GM12878 (cell line): ENCODE measurements around the gene SNRNP35. TPM values are rescaled to one million over a fixed set of nuclear protein-coding genes. Genes with fewer than 3 reads are reported as not detected.

Experiments used
- ATAC-seq: fragments of 200-7000 bp; cut with Tn5 transposase; 3 replicates; pipeline ENCODE4 v1.9.1; 2020; ENCODE audit warnings: mild to moderate bottlenecking, moderate library complexity
- BruUV-seq: library from RNA; stranded (reverse); fragments of 400-500 nt; replicated peaks from 2 replicates; lab custom pipeline; 2021; lab: Mats Ljungman, UMichigan
- CTCF ChIA-PET: fragments of 300-600 bp; sonication (Branson Sonifier 250); formaldehyde crosslinking; extraction: SDS; loops from one replicate; lab custom pipeline; 2021; ENCODE audit warnings: inconsistent platforms; lab: Yijun Ruan, JAX
- POLR2A ChIA-PET: fragments of 350-600 bp; formaldehyde crosslinking; extraction: SDS; loops from one replicate; lab custom pipeline; 2021; ENCODE audit warnings: inconsistent platforms; lab: Charles Lee
- RAD21 ChIA-PET: fragments of 300-600 bp; sonication (Branson Sonifier 250); formaldehyde crosslinking; loops from one replicate; lab custom pipeline; 2023; ENCODE audit warnings: antibody characterized with exemption; ENCODE audit not compliant: unreplicated experiment; lab: Charles Lee
- SMC1A ChIA-PET: fragments of 300-600 bp; sonication (Branson Sonifier 250); formaldehyde crosslinking; loops from one replicate; lab custom pipeline; 2023; ENCODE audit not compliant: unreplicated experiment, uncharacterized antibody; lab: Charles Lee
- DNase-seq: peaks from one replicate; pipeline ENCODE4 v3.0.0-alpha.2; 2011; ENCODE audit warnings: low read depth, low spot score
- FAIRE-seq: peaks from 3 replicates; lab custom pipeline; 2011; peaks lifted over from hg19 to GRCh38; lab: Jason Lieb, UNC
- H2AFZ ChIP-seq: 2 replicates; pipeline ENCODE4 v1.6.0; 2011; ENCODE audit warnings: low read depth, low read length, control low read depth; ENCODE audit not compliant: control insufficient read depth
- H3K27ac ChIP-seq: 2 replicates; pipeline ENCODE4 v1.5.1; 2011; ENCODE audit warnings: control low read depth; ENCODE audit not compliant: control insufficient read depth, insufficient read depth
- H3K27me3 ChIP-seq, 2 experiments: replicated peaks in 1 of 2; 2 replicates each; pipeline versions ENCODE4 v1.6.0 to v1.6.1; 2011; ENCODE audit warnings: low read length in 1 of 2; ENCODE audit not compliant: control insufficient read depth in 2 of 2, insufficient read depth in 2 of 2
- H3K36me3 ChIP-seq, 2 experiments: 2 replicates each; pipeline ENCODE4 v1.5.1; 2011; ENCODE audit warnings: low read length in 1 of 2; ENCODE audit not compliant: control insufficient read depth in 2 of 2, insufficient read depth in 2 of 2
- H3K4me1 ChIP-seq: 2 replicates; pipeline ENCODE4 v1.6.1; 2011; ENCODE audit warnings: mild to moderate bottlenecking, low read length, moderate library complexity, mixed read lengths; ENCODE audit not compliant: control insufficient read depth, insufficient read depth
- H3K4me2 ChIP-seq: 2 replicates; pipeline ENCODE4 v1.6.0; 2011; ENCODE audit warnings: control low read depth; ENCODE audit not compliant: control insufficient read depth, insufficient read depth
- H3K4me3 ChIP-seq: fragments of 200-600 bp; sonication (generic); 2 replicates; pipeline ENCODE4 v1.5.1; 2016
- H3K79me2 ChIP-seq: 2 replicates; pipeline ENCODE4 v1.6.0; 2011; ENCODE audit warnings: low read length; ENCODE audit not compliant: control insufficient read depth, insufficient read depth
- H3K9ac ChIP-seq: 2 replicates; pipeline ENCODE4 v1.8.0; 2011; ENCODE audit warnings: low read length, control low read depth, mixed read lengths; ENCODE audit not compliant: control insufficient read depth, insufficient read depth
- H3K9me3 ChIP-seq: replicated peaks from 3 replicates; pipeline ENCODE4 v1.5.1; 2011; ENCODE audit warnings: mild to moderate bottlenecking, low read length; ENCODE audit not compliant: control insufficient read depth, insufficient read depth
- H4K20me1 ChIP-seq: 2 replicates; pipeline ENCODE4 v1.6.0; 2011; ENCODE audit not compliant: control insufficient read depth, insufficient read depth
- BACH1 ChIP-seq: fragments of 450-650 bp; IDR thresholded peaks from 2 replicates; pipeline ENCODE4 v1.6.1; 2017; ENCODE audit warnings: mild to moderate bottlenecking, borderline replicate concordance
- CBX5 ChIP-seq: sonication (generic); IDR thresholded peaks from 2 replicates; pipeline ENCODE4 v1.6.1; 2016; ENCODE audit warnings: low read depth, moderate library complexity, mild to moderate bottlenecking, inconsistent platforms
- CREM ChIP-seq: IDR thresholded peaks from 2 replicates; pipeline ENCODE4 v1.6.1; 2014; ENCODE audit warnings: antibody characterized with exemption, low read depth
- EP300 ChIP-seq, 2 experiments: fragments of 150-350 bp in 1 of 2; IDR thresholded peaks; 2 replicates each; pipeline ENCODE4 v1.6.1; 2011 to 2012; ENCODE audit warnings: low read depth in 2 of 2, low read length in 2 of 2, borderline replicate concordance in 1 of 2, improper control_type of control experiment in 1 of 2, inconsistent platforms in 1 of 2; ENCODE audit not compliant: control insufficient read depth in 1 of 2
- GABPA ChIP-seq: IDR thresholded peaks from 2 replicates; pipeline ENCODE4 v1.6.1; 2014; ENCODE audit warnings: antibody characterized with exemption, low read depth, mild to moderate bottlenecking, inconsistent platforms
- IRF4 ChIP-seq: IDR thresholded peaks from 2 replicates; pipeline ENCODE4 v1.6.1; 2011; ENCODE audit warnings: low read depth, low read length
- POLR2A ChIP-seq: IDR thresholded peaks from 2 replicates; pipeline ENCODE4 v1.6.1; 2011; ENCODE audit warnings: low read depth, mild to moderate bottlenecking, low read length
- SIN3A ChIP-seq: IDR thresholded peaks from 2 replicates; pipeline ENCODE4 v1.6.1; 2012; ENCODE audit warnings: low read depth, low read length, improper control_type of control experiment
- SMARCA5 ChIP-seq: fragments of 450-650 bp; IDR thresholded peaks from 2 replicates; pipeline ENCODE4 v1.6.1; 2017; ENCODE audit warnings: mild to moderate bottlenecking
- STAT3 ChIP-seq: IDR thresholded peaks from 2 replicates; pipeline ENCODE4 v1.6.1; 2011; ENCODE audit warnings: low read depth, low read length, improper control_type of control experiment
- ZBED1 ChIP-seq: IDR thresholded peaks from 2 replicates; pipeline ENCODE4 v1.6.1; 2016; ENCODE audit warnings: borderline replicate concordance
- ZNF24 ChIP-seq: fragments of 450-650 bp; IDR thresholded peaks from 2 replicates; pipeline ENCODE4 v1.6.1; 2017; ENCODE audit warnings: antibody characterized with exemption, mild to moderate bottlenecking
- WGBS: methylation state at CpG from one replicate; pipeline ENCODE4 v1.1.6; 2016; ENCODE audit warnings: low lambda C conversion rate; ENCODE audit not compliant: insufficient replicate concordance, insufficient coverage; ENCODE audit errors: missing lambda C conversion rate; 5-methylcytosine and 5-hydroxymethylcytosine counted together
- in situ Hi-C: fragments of 300-500 bp; cut with MboI; formaldehyde crosslinking; loops from 9 replicates; pipeline ENCODE4 v1.14.3; 2018; ENCODE audit warnings: mixed read lengths
- intact Hi-C: fragments of 100-400 bp; cut with micrococcal nuclease; formaldehyde crosslinking; loops from one replicate; pipeline ENCODE4 v1.14.2; 2022; ENCODE audit not compliant: unreplicated experiment
- polyA plus RNA-seq, 11 experiments: library from polyadenylated mRNA; depleted of rRNA in 4 of 11; unstranded in 6 of 11; stranded (reverse) in 5 of 11; fragments of >200 nt; fragmentation: Nextera tagmentation in 4 of 11; fragmentation: Illumina TruSeq in 1 of 11; extraction: Ambion mirVana in 4 of 11; extraction: Trizol in 1 of 11; gene quantifications; 1 replicate in 1 of 11; 2 replicates in 10 of 11; pipeline versions ENCODE4 v1.2.1 to v1.2.3, GENCODE V29; 2011 to 2016; ENCODE audit warnings: inconsistent platforms in 2 of 11, missing spikeins in 2 of 11, low read depth in 1 of 11
- total RNA-seq, 4 experiments: library from RNA; depleted of rRNA in 3 of 4; stranded (reverse); fragments of >200 nt in 3 of 4; fragmentation: Illumina TruSeq in 1 of 4; extraction: Trizol in 1 of 4; gene quantifications; 2 replicates each; pipeline versions ENCODE4 v1.2.1 to v1.2.3, GENCODE V29; 2013 to 2021
- TF ChIP-seq, protein P1 (sequence below): fragments of 150-350 bp; IDR thresholded peaks from 2 replicates; pipeline ENCODE4 v1.6.1; 2014; ENCODE audit warnings: mild to moderate bottlenecking, low read depth, low read length
- TF ChIP-seq, protein P2 (sequence below): IDR thresholded peaks from 2 replicates; pipeline ENCODE4 v1.6.1; 2011; ENCODE audit warnings: low read depth, mild to moderate bottlenecking, low read length, moderate library complexity, borderline replicate concordance; ENCODE audit errors: extremely low read depth
- TF ChIP-seq, protein P3 (sequence below): fragments of 450-650 bp; IDR thresholded peaks from 2 replicates; pipeline ENCODE4 v1.6.1; 2017; ENCODE audit warnings: mild to moderate bottlenecking

The SNRNP35 gene
- total and polyA plus RNA-seq, 10 of the 15 experiments (the other 5 are each of a cell fraction or from before 2014, with no cell fraction given) = 21.6 to 49.6 (median 29.0) TPM

GRCh38 chr12:123488539-123489230, 30.7 kb downstream of the SNRNP35 start:
- in situ Hi-C loops (no loop called here), intact Hi-C loops (no loop called here)
- ATAC-seq (no peak), FAIRE-seq (no peak), DNase-seq (no peak)
- Histone ChIP-seq H3K27ac (no peak overlapping the region), H3K9me3 (no peaks in the 10 kb centered on the region), H3K9ac (no peak overlapping the region), H3K4me1 (no peaks in the 10 kb centered on the region), H3K27me3 (no peaks in the 10 kb centered on the region), H3K36me3 (no peaks in the 10 kb centered on the region), H3K79me2 (no peaks in the 10 kb centered on the region), H3K4me2 (no peak overlapping the region), H3K4me3 (no peak overlapping the region), H4K20me1 (no peaks in the 10 kb centered on the region), H2AFZ (no peak overlapping the region)
- RAD21 ChIA-PET = no interaction called here
- SMC1A ChIA-PET = no interaction called here
- WGBS = 71% methylated on average over 20 of the region's 20 CpGs
- CTCF ChIA-PET = interaction anchor here (1.0 kb wide), 1 partner anchor 1570 kb away, joined by 3 read pairs; the partner anchor contains the start of gene CFAP251
- POLR2A ChIA-PET = no interaction called here
- BruUV-seq = no TSS peak
- TF ChIP-seq IRF4 (no peak), CREM (no peak), SMARCA5 (no peak), EP300 (IDR thresholded peaks at IDR 0.05; ENCODE audit: borderline replicate concordance in 1 of 2, control insufficient read depth in 1 of 2, low read depth in 2 of 2, low read length in 2 of 2) (no peak), ZBED1 (no peak), STAT3 (no peak), CBX5 (no peak), BACH1 (no peak), ZNF24 (no peak), SIN3A (no peak), POLR2A (no peak), GABPA (no peak)
- TF ChIP-seq, protein P1, sequence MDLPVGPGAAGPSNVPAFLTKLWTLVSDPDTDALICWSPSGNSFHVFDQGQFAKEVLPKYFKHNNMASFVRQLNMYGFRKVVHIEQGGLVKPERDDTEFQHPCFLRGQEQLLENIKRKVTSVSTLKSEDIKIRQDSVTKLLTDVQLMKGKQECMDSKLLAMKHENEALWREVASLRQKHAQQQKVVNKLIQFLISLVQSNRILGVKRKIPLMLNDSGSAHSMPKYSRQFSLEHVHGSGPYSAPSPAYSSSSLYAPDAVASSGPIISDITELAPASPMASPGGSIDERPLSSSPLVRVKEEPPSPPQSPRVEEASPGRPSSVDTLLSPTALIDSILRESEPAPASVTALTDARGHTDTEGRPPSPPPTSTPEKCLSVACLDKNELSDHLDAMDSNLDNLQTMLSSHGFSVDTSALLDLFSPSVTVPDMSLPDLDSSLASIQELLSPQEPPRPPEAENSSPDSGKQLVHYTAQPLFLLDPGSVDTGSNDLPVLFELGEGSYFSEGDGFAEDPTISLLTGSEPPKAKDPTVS = no peak
- TF ChIP-seq, protein P2, sequence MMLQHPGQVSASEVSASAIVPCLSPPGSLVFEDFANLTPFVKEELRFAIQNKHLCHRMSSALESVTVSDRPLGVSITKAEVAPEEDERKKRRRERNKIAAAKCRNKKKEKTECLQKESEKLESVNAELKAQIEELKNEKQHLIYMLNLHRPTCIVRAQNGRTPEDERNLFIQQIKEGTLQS = no peak
- TF ChIP-seq, protein P3, sequence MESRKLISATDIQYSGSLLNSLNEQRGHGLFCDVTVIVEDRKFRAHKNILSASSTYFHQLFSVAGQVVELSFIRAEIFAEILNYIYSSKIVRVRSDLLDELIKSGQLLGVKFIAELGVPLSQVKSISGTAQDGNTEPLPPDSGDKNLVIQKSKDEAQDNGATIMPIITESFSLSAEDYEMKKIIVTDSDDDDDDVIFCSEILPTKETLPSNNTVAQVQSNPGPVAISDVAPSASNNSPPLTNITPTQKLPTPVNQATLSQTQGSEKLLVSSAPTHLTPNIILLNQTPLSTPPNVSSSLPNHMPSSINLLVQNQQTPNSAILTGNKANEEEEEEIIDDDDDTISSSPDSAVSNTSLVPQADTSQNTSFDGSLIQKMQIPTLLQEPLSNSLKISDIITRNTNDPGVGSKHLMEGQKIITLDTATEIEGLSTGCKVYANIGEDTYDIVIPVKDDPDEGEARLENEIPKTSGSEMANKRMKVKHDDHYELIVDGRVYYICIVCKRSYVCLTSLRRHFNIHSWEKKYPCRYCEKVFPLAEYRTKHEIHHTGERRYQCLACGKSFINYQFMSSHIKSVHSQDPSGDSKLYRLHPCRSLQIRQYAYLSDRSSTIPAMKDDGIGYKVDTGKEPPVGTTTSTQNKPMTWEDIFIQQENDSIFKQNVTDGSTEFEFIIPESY = no peak
